Measurements from ENCODE around the gene C10orf90. TPM values are rescaled to one million over a fixed set of nuclear protein-coding genes. Genes with fewer than 3 reads are reported as not detected.

Gene C10orf90
- total RNA-seq, 1 experiment from 2014 or later, result 0.67 TPM

GRCh38 chr10:126634347-126634746, 36.1 kb downstream of the C10orf90 start:
- POLR2A ChIA-PET, result no interaction called here
- BruUV-seq (replicated peaks), result no TSS peak
- Histone ChIP-seq H3K27ac (ENCODE audit: low read length) (no peak overlapping the region), H3K36me3 (ENCODE audit: control insufficient read depth, insufficient read depth, low read length) (no peaks in the 10 kb centered on the region), H3K4me1 (ENCODE audit: control insufficient read depth, insufficient read depth, low read length) (no peaks in the 10 kb centered on the region), H3K9me3 (ENCODE audit: control insufficient read depth, insufficient read depth, low read depth, low read length) (no peaks in the 10 kb centered on the region), H3K4me3 (ENCODE audit: low read depth in 2 of 2, low read length in 2 of 2) (no peak overlapping the region), H3K27me3 (ENCODE audit: control insufficient read depth, insufficient read depth, low read length) (0 out of 2 replicates have a peak, but pooled peaks cover 3% of the 10 kb centered on the region)
- DNase-seq (ENCODE audit: low read depth, low spot score) (no peak), ATAC-seq (no peak)
- no peak for TF ChIP-seq REST (IDR thresholded peaks at IDR 0.05; ENCODE audit: insufficient read depth in 1 of 2, low read depth in 2 of 2, low read length in 1 of 2)
- TF ChIP-seq POLR2AphosphoS5 (IDR thresholded peaks at IDR 0.05; ENCODE audit: low read depth, low read length), result no peak
- TF ChIP-seq CTCF (IDR thresholded peaks at IDR 0.05), result no peak
- no peak for TF ChIP-seq SIN3A (IDR thresholded peaks at IDR 0.05; ENCODE audit: borderline replicate concordance, insufficient read depth, low read depth, low read length)
- no peak for TF ChIP-seq TCF7L2 (IDR thresholded peaks at IDR 0.05; ENCODE audit: low read depth, low read length)
- intact Hi-C loops (cut with micrococcal nuclease; ENCODE audit: unreplicated experiment), result no loop called here
- in situ Hi-C loops (cut with HindIII; ENCODE audit: low pct_unique_long_range_greater_than_20kb, low sequenced_read_pairs), result no loop called here
- CTCF ChIA-PET, result no interaction called here

- no peaks in the 10 kb centered on the region for H3K4me1 ChIP-seq (ENCODE audit: control insufficient read depth, insufficient read depth, low read length)
- no peaks in the 10 kb centered on the region for H3K36me3 ChIP-seq (ENCODE audit: control insufficient read depth, insufficient read depth, low read length)
- 0 out of 2 replicates have a peak, but pooled peaks cover 3% of the 10 kb centered on the region for H3K27me3 ChIP-seq (ENCODE audit: control insufficient read depth, insufficient read depth, low read length)
- DNase-seq (ENCODE audit: low read depth, low spot score), result no peak
- ChIA-PET POLR2A (no interaction called here), CTCF (no interaction called here)
- intact Hi-C loops (cut with micrococcal nuclease; ENCODE audit: unreplicated experiment) (no loop called here), in situ Hi-C loops (cut with HindIII; ENCODE audit: low pct_unique_long_range_greater_than_20kb, low sequenced_read_pairs) (no loop called here)
- H3K9me3 ChIP-seq (ENCODE audit: control insufficient read depth, insufficient read depth, low read depth, low read length), result no peaks in the 10 kb centered on the region
- BruUV-seq (replicated peaks), result no TSS peak
- no peak overlapping the region for H3K4me3 ChIP-seq (ENCODE audit: low read depth in 2 of 2, low read length in 2 of 2)
- TF ChIP-seq REST (IDR thresholded peaks at IDR 0.05; ENCODE audit: insufficient read depth in 1 of 2, low read depth in 2 of 2, low read length in 1 of 2), result no peak
- no peak for TF ChIP-seq CTCF (IDR thresholded peaks at IDR 0.05)
- no peak for TF ChIP-seq SIN3A (IDR thresholded peaks at IDR 0.05; ENCODE audit: borderline replicate concordance, insufficient read depth, low read depth, low read length)
- TF ChIP-seq POLR2AphosphoS5 (IDR thresholded peaks at IDR 0.05; ENCODE audit: low read depth, low read length), result no peak
- TF ChIP-seq TCF7L2 (IDR thresholded peaks at IDR 0.05; ENCODE audit: low read depth, low read length), result no peak
- no peak for ATAC-seq
- H3K27ac ChIP-seq (ENCODE audit: low read length), result no peak overlapping the region
Observed at GRCh38 chr10:126632705-126633104, 37.8 kb downstream of the C10orf90 start.
